Measurements from ENCODE around the gene FPR2. TPM values are rescaled to one million over a fixed set of nuclear protein-coding genes. Genes with fewer than 3 reads are reported as not detected.

The FPR2 gene
- total and polyA plus RNA-seq, 9 of the 15 experiments (the other 6 are each of a cell fraction or from before 2014, with no cell fraction given), result 0.03 to 0.15 (median 0.07) TPM; not detected in 6

DNA sequence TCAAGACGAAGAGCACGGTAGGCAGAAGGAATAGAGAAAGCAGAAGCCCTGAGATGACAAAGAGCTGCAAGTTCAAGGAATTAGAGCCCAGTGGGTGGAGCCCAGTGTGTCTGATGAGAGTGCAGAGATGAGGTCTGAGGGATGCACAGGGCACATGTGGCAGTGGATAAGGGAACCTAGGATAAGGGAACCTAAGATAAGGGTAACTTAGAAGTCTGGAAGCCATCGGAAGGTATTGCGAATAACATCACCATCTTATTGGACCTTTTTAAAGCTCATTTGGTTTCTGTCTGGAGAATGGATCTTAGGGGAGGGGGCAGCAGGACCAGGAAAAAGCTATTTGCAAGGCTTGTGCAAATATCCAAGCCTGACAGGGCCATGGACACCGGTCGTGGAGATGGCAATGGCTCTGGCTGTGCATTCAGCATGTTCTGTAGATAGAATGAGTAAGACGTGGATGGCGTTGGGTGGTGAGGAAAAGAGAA lies 35.3 kb downstream of the FPR2 start (continued):
- TF ChIP-seq, protein P1, sequence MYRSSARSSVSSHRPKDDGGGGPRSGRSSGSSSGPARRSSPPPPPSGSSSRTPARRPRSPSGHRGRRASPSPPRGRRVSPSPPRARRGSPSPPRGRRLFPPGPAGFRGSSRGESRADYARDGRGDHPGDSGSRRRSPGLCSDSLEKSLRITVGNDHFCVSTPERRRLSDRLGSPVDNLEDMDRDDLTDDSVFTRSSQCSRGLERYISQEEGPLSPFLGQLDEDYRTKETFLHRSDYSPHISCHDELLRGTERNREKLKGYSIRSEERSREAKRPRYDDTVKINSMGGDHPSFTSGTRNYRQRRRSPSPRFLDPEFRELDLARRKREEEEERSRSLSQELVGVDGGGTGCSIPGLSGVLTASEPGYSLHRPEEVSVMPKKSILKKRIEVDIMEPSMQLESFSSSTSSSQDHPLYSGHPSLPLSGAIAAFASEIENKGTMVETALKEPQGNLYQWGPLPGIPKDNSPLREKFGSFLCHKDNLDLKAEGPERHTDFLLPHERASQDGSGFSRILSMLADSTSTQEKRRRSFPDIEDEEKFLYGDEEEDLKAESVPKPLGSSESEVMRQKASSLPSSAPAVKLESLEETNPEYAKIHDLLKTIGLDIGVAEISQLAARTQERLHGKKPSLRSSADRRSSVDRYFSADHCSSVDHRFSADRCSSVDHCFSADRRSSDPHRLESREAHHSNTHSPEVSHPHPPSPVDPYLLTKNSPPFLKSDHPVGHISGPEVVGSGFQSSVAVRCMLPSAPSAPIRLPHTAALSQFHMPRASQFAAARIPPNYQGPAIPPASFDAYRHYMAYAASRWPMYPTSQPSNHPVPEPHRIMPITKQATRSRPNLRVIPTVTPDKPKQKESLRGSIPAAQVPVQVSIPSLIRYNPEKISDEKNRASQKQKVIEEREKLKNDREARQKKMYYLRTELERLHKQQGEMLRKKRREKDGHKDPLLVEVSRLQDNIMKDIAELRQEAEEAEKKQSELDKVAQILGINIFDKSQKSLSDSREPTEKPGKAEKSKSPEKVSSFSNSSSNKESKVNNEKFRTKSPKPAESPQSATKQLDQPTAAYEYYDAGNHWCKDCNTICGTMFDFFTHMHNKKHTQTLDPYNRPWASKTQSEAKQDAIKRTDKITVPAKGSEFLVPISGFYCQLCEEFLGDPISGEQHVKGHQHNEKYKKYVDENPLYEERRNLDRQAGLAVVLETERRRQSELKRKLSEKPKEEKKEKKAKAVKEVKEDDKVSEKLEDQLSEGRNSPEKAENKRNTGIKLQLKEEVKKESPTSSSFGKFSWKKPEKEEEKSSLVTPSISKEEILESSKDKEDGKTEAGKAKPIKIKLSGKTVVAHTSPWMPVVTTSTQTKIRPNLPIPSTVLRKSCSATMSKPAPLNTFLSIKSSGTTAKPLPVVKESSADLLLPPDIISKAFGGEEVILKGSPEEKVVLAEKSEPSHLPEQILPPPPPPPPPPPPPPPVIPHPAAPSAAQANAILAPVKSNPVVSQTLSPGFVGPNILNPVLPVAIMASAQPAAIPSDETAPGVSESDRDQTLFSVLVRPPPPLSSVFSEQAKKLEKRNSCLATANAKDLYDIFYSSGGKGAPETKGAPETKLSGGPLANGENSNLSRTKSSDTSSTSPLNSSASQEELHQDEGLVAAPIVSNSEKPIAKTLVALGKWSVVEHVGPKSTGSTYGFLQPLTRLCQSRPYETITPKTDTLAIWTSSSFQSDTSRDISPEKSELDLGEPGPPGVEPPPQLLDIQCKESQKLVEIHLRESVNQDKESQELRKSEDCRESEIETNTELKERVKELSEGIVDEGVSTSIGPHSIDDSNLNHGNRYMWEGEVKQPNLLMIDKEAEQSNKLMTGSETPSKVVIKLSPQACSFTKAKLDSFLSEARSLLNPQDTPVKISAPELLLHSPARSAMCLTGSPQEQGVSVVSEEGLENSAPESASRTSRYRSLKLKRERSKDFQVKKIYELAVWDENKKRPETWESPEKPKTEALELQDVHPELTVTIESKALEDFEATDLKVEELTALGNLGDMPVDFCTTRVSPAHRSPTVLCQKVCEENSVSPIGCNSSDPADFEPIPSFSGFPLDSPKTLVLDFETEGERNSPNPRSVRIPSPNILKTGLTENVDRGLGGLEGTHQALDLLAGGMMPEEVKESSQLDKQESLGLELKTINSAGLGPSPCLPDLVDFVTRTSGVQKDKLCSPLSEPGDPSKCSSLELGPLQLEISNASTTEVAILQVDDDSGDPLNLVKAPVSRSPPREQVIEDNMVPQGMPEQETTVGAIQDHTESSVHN (IDR thresholded peaks at IDR 0.05; ENCODE audit: borderline replicate concordance in 1 of 2, low read depth in 1 of 2), result 0 out of 4 replicates have a peak, but pooled peaks of 1 of the 2 experiments have one; percentile 44
- TF ChIP-seq, protein P2, sequence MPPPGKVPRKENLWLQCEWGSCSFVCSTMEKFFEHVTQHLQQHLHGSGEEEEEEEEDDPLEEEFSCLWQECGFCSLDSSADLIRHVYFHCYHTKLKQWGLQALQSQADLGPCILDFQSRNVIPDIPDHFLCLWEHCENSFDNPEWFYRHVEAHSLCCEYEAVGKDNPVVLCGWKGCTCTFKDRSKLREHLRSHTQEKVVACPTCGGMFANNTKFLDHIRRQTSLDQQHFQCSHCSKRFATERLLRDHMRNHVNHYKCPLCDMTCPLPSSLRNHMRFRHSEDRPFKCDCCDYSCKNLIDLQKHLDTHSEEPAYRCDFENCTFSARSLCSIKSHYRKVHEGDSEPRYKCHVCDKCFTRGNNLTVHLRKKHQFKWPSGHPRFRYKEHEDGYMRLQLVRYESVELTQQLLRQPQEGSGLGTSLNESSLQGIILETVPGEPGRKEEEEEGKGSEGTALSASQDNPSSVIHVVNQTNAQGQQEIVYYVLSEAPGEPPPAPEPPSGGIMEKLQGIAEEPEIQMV (tag; conservative IDR thresholded peaks at IDR 0.05; ENCODE audit: low read depth), result no peak
- TF ChIP-seq ZNF175 (CRISPR knock-in tag; IDR thresholded peaks at IDR 0.05; ENCODE audit: low read depth), result peak; percentile 60; the same call in 1 of the 2 replicates
- TF ChIP-seq, protein P3, sequence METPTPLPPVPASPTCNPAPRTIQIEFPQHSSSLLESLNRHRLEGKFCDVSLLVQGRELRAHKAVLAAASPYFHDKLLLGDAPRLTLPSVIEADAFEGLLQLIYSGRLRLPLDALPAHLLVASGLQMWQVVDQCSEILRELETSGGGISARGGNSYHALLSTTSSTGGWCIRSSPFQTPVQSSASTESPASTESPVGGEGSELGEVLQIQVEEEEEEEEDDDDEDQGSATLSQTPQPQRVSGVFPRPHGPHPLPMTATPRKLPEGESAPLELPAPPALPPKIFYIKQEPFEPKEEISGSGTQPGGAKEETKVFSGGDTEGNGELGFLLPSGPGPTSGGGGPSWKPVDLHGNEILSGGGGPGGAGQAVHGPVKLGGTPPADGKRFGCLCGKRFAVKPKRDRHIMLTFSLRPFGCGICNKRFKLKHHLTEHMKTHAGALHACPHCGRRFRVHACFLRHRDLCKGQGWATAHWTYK (CRISPR knock-in tag; IDR thresholded peaks at IDR 0.05), result peak; percentile 25; the same call in 1 of the 2 replicates
- peak; percentile 91 for TF ChIP-seq MTA2 (IDR thresholded peaks at IDR 0.05; ENCODE audit: low read depth)
- no peak for TF ChIP-seq ZNF785 (CRISPR knock-in tag; IDR thresholded peaks at IDR 0.05)
- no peak for TF ChIP-seq SRSF1 (IDR thresholded peaks at IDR 0.05; ENCODE audit: low read depth, low read length)
- peak; percentile 81; the same call in 1 of the 2 replicates for TF ChIP-seq ZNF76 (CRISPR knock-in tag; IDR thresholded peaks at IDR 0.05; ENCODE audit: borderline replicate concordance)
- peak; percentile 96 for TF ChIP-seq ARID1B (IDR thresholded peaks at IDR 0.05)
- TF ChIP-seq XRCC5 (IDR thresholded peaks at IDR 0.05; ENCODE audit: low read depth, low read length), result 0 out of 2 replicates have a peak, but pooled peaks have one; percentile 44
- peak; percentile 62 for TF ChIP-seq MEIS2 (IDR thresholded peaks at IDR 0.05; ENCODE audit: partially characterized antibody)
- peak; percentile 93 for TF ChIP-seq SMARCA4 (IDR thresholded peaks at IDR 0.05)

Data from K562 (cell line).